Activated gamma-delta T cell treated with Interleukin-2 at 50 U/mL for 16 hours (primary cell): ENCODE measurements around the gene TTLL11.

Experiments
- DNase-seq: peaks from one replicate; pipeline ENCODE4 v3.0.0-alpha.2; 2020

Gene TTLL11

GRCh38 chr9:121958530-121958929 is 134.6 kb downstream of the TTLL11 start:
- DNase-seq: no peak

- DNase-seq: no peak
These were observed 136.3 kb downstream of the TTLL11 start for GRCh38 chr9:121956808-121957207.

- no peak for DNase-seq
These were observed 137.5 kb downstream of the TTLL11 start for GRCh38 chr9:121955649-121956048.

GRCh38 chr9:121954477-121955140 is 138.5 kb downstream of the TTLL11 start:
- DNase-seq: no peak

- no peak for DNase-seq
These were observed 140.5 kb downstream of the TTLL11 start for GRCh38 chr9:121952611-121953010.

- no peak for DNase-seq
These were observed 142.2 kb downstream of the TTLL11 start for GRCh38 chr9:121950866-121951265.

GRCh38 chr9:121950441-121950840 is 142.7 kb downstream of the TTLL11 start:
- no peak for DNase-seq

GRCh38 chr9:121949766-121950165 is 143.3 kb downstream of the TTLL11 start:
- no peak for DNase-seq

- no peak for DNase-seq
These were observed 143.7 kb downstream of the TTLL11 start for GRCh38 chr9:121949364-121949763.

GRCh38 chr9:121947775-121948174 is 145.3 kb downstream of the TTLL11 start:
- DNase-seq: no peak

- DNase-seq: no peak
These were observed 146.6 kb downstream of the TTLL11 start for GRCh38 chr9:121946465-121946864.

- DNase-seq: no peak
These were observed 147.3 kb downstream of the TTLL11 start for GRCh38 chr9:121945849-121946248.

- DNase-seq: no peak
These were observed 147.8 kb downstream of the TTLL11 start for GRCh38 chr9:121945281-121945680.

- DNase-seq: no peak
These were observed 148.4 kb downstream of the TTLL11 start for GRCh38 chr9:121944711-121945191.

- no peak for DNase-seq
These were observed 149.6 kb downstream of the TTLL11 start for GRCh38 chr9:121943463-121943862.

GRCh38 chr9:121942866-121943382 is 150.2 kb downstream of the TTLL11 start:
- no peak for DNase-seq

GRCh38 chr9:121942313-121942712 is 150.8 kb downstream of the TTLL11 start:
- no peak for DNase-seq

GRCh38 chr9:121939643-121940042 is 153.5 kb downstream of the TTLL11 start:
- DNase-seq: no peak

GRCh38 chr9:121938621-121939020 is 154.5 kb downstream of the TTLL11 start:
- DNase-seq: no peak

GRCh38 chr9:121937240-121937639 is 155.9 kb downstream of the TTLL11 start:
- DNase-seq: no peak

- no peak for DNase-seq
These were observed 157.4 kb downstream of the TTLL11 start for GRCh38 chr9:121935739-121936138.

GRCh38 chr9:121930956-121931355 is 162.2 kb downstream of the TTLL11 start:
- no peak for DNase-seq

GRCh38 chr9:121929893-121930875 is 162.9 kb downstream of the TTLL11 start:
- DNase-seq: no peak

GRCh38 chr9:121927636-121928035 is 165.5 kb downstream of the TTLL11 start:
- DNase-seq: no peak
